SK-N-SH treated with all-trans-retinoic acid at 6 μM for 48 hours (cell line): ENCODE data around the gene ADAMTS5.

Experiments
- ATAC-seq: fragments of 200-7000 bp; cut with Tn5 transposase; 3 replicates; pipeline ENCODE4 v1.9.1; 2020; ENCODE audit warnings: mild to moderate bottlenecking, moderate library complexity
- ARNTL ChIP-seq: fragments of 450-650 bp; formaldehyde crosslinking; IDR thresholded peaks from 2 replicates; pipeline ENCODE4 v1.5.0; 2020; ENCODE audit warnings: low read depth, mild to moderate bottlenecking, moderate library complexity, borderline replicate concordance
- BACH2 ChIP-seq: fragments of 250-450 bp; sonication (Bioruptor Pico); IDR thresholded peaks from 2 replicates; pipeline ENCODE4 v1.9.0; 2021; ENCODE audit warnings: mild to moderate bottlenecking, borderline replicate concordance
- CREB5 ChIP-seq: fragments of 250-450 bp; sonication (Bioruptor Pico); IDR thresholded peaks from 2 replicates; pipeline ENCODE4 v1.5.1; 2020; ENCODE audit warnings: low read depth, mild to moderate bottlenecking, moderate library complexity
- CSDC2 ChIP-seq: fragments of 250-450 bp; sonication (Bioruptor Pico); IDR thresholded peaks from 2 replicates; pipeline ENCODE4 v1.5.0; 2020; ENCODE audit warnings: mild to moderate bottlenecking, moderate library complexity
- CSRNP3 ChIP-seq: fragments of 250-450 bp; sonication (Bioruptor Pico); IDR thresholded peaks from 2 replicates; pipeline ENCODE4 v1.5.1; 2021; ENCODE audit warnings: mild to moderate bottlenecking, moderate library complexity
- ESRRG ChIP-seq: fragments of 250-450 bp; sonication (Bioruptor Pico); IDR thresholded peaks from 2 replicates; pipeline ENCODE4 v1.6.1; 2021; ENCODE audit warnings: mild to moderate bottlenecking
- GLIS3 ChIP-seq: fragments of 250-450 bp; sonication (Bioruptor Pico); IDR thresholded peaks from 2 replicates; pipeline ENCODE4 v1.5.0; 2020; ENCODE audit warnings: mild to moderate bottlenecking, moderate library complexity
- ISL1 ChIP-seq: fragments of 250-450 bp; sonication (Bioruptor Pico); IDR thresholded peaks from 2 replicates; pipeline ENCODE4 v2.1.2; 2022; ENCODE audit warnings: mild to moderate bottlenecking, moderate library complexity
- OSR1 ChIP-seq: fragments of 250-450 bp; sonication (Bioruptor Pico); IDR thresholded peaks from 2 replicates; pipeline ENCODE4 v1.8.0; 2022; ENCODE audit warnings: moderate library complexity, mild to moderate bottlenecking, inconsistent platforms
- PATZ1 ChIP-seq: fragments of 250-450 bp; sonication (Bioruptor Pico); IDR thresholded peaks from 2 replicates; pipeline ENCODE4 v1.8.0; 2020; ENCODE audit warnings: mild to moderate bottlenecking, moderate library complexity, borderline replicate concordance
- POU6F1 ChIP-seq: fragments of 250-450 bp; sonication (Bioruptor Pico); IDR thresholded peaks from 2 replicates; pipeline ENCODE4 v1.8.0; 2021; ENCODE audit warnings: low read depth, mild to moderate bottlenecking, moderate library complexity, borderline replicate concordance
- PPARA ChIP-seq: fragments of 250-450 bp; sonication (Bioruptor Pico); IDR thresholded peaks from 2 replicates; pipeline ENCODE4 v1.5.0; 2020; ENCODE audit warnings: mild to moderate bottlenecking, borderline replicate concordance
- RARB ChIP-seq: fragments of 250-450 bp; sonication (Bioruptor Pico); IDR thresholded peaks from 2 replicates; pipeline ENCODE4 v1.8.0; 2021; ENCODE audit warnings: mild to moderate bottlenecking, moderate library complexity
- TCF4 ChIP-seq: fragments of 250-450 bp; sonication (Bioruptor Pico); IDR thresholded peaks from 2 replicates; pipeline ENCODE4 v1.8.0; 2021; ENCODE audit warnings: mild to moderate bottlenecking, moderate library complexity, borderline replicate concordance
- TOX ChIP-seq: fragments of 250-450 bp; sonication (Bioruptor Pico); IDR thresholded peaks from 2 replicates; pipeline ENCODE4 v1.8.0; 2021; ENCODE audit warnings: mild to moderate bottlenecking, moderate library complexity, borderline replicate concordance
- TSHZ2 ChIP-seq: fragments of 250-450 bp; sonication (Bioruptor Pico); IDR thresholded peaks from 2 replicates; pipeline ENCODE4 v1.5.0; 2020; ENCODE audit warnings: mild to moderate bottlenecking, moderate library complexity
- ZC3H10 ChIP-seq: fragments of 250-450 bp; sonication (Bioruptor Pico); IDR thresholded peaks from 2 replicates; pipeline ENCODE4 v1.5.1; 2021; ENCODE audit warnings: mild to moderate bottlenecking, moderate library complexity
- ZFP3 ChIP-seq: fragments of 250-450 bp; sonication (Bioruptor Pico); IDR thresholded peaks from 2 replicates; pipeline ENCODE4 v1.5.0; 2020; ENCODE audit warnings: mild to moderate bottlenecking, moderate library complexity
- ZFP30 ChIP-seq: fragments of 450-650 bp; formaldehyde crosslinking; IDR thresholded peaks from 2 replicates; pipeline ENCODE4 v1.5.0; 2022; ENCODE audit warnings: mild to moderate bottlenecking, moderate library complexity
- ZNF565 ChIP-seq: fragments of 450-650 bp; formaldehyde crosslinking; conservative IDR thresholded peaks from 2 replicates; pipeline ENCODE4 v1.5.0; 2020; ENCODE audit warnings: low read depth, mild to moderate bottlenecking, moderate library complexity
- ZNF8 ChIP-seq: fragments of 450-650 bp; formaldehyde crosslinking; IDR thresholded peaks from 2 replicates; pipeline ENCODE4 v1.5.0; 2020; ENCODE audit warnings: mild to moderate bottlenecking, moderate library complexity

ADAMTS5 gene

GRCh38 chr21:26945916-26946675 lies 20.8 kb downstream of the ADAMTS5 start:
- TF ChIP-seq ARNTL = no peak
- no peak for TF ChIP-seq ZC3H10 (CRISPR knock-in tag)
- no peak for TF ChIP-seq CSDC2
- TF ChIP-seq TOX = no peak
- no peak for TF ChIP-seq OSR1 (CRISPR knock-in tag)
- no peak for TF ChIP-seq ISL1 (CRISPR knock-in tag)
- no peak for TF ChIP-seq GLIS3 (CRISPR knock-in tag)
- TF ChIP-seq TSHZ2 (CRISPR knock-in tag) = no peak
- TF ChIP-seq ZNF565 (CRISPR knock-in tag) = no peak
- no peak for TF ChIP-seq POU6F1 (CRISPR knock-in tag)
- TF ChIP-seq ZNF8 (CRISPR knock-in tag) = no peak
- no peak for TF ChIP-seq ESRRG (CRISPR knock-in tag)
- TF ChIP-seq CREB5 (CRISPR knock-in tag) = no peak
- peak; percentile 26; the same call in 2 of the 3 replicates for ATAC-seq

GRCh38 chr21:26943921-26944320 lies 23.0 kb downstream of the ADAMTS5 start:
- no peak for ATAC-seq
- TF ChIP-seq ARNTL (no peak), CSRNP3 (CRISPR knock-in tag) (no peak), TSHZ2 (CRISPR knock-in tag) (no peak), PATZ1 (no peak), CSDC2 (no peak), RARB (CRISPR knock-in tag) (no peak), ZNF565 (CRISPR knock-in tag) (no peak), ZNF8 (CRISPR knock-in tag) (no peak), PPARA (no peak), GLIS3 (CRISPR knock-in tag) (no peak), ISL1 (CRISPR knock-in tag) (no peak), ZFP3 (CRISPR knock-in tag) (no peak), ZC3H10 (CRISPR knock-in tag) (no peak), BACH2 (no peak), ZFP30 (CRISPR knock-in tag) (no peak), TCF4 (CRISPR knock-in tag) (no peak), TOX (no peak), OSR1 (CRISPR knock-in tag) (no peak), ESRRG (CRISPR knock-in tag) (no peak), POU6F1 (CRISPR knock-in tag) (no peak)
